Vagina (tissue), 2 donors: ENCODE measurements around the gene DROSHA.

ENCODE experiments used
- CTCF ChIP-seq, 3 experiments: fragments of 450-650 bp in 2 of 3; fragments of 200-600 bp in 1 of 3; sonication (generic) in 1 of 3; IDR thresholded peaks; one replicate each; pipeline ENCODE4 v1.5.1; 2017 to 2019; ENCODE audit warnings: antibody characterized with exemption in 3 of 3, mild to moderate bottlenecking in 2 of 3, moderate library complexity in 2 of 3
- POLR2A ChIP-seq, 2 donors: fragments of 450-650 bp; IDR thresholded peaks; one replicate each; pipeline ENCODE4 v1.6.1; 2017; ENCODE audit warnings: antibody characterized with exemption in 2 of 2, mild to moderate bottlenecking in 2 of 2, moderate library complexity in 2 of 2
- POLR2AphosphoS5 ChIP-seq, 2 donors: sonication (generic); formaldehyde crosslinking; IDR thresholded peaks; one replicate each; pipeline ENCODE4 v1.9.0; 2017; ENCODE audit warnings: antibody characterized with exemption in 2 of 2, mild to moderate bottlenecking in 2 of 2, low read depth in 1 of 2; ENCODE audit not compliant: insufficient read depth in 1 of 2

GRCh38 chr5:31445041-31445600, 86.8 kb downstream of the DROSHA start:
- no peak for TF ChIP-seq CTCF (IDR thresholded peaks at IDR 0.05)
- TF ChIP-seq POLR2A (IDR thresholded peaks at IDR 0.05) = no peak
- TF ChIP-seq POLR2AphosphoS5 (IDR thresholded peaks at IDR 0.05; ENCODE audit: insufficient read depth in 1 of 2, low read depth in 1 of 2) = no peak
